ENCODE data around the gene FAF2. TPM values are rescaled to one million over a fixed set of nuclear protein-coding genes. Genes with fewer than 3 reads are reported as not detected.

Gene FAF2
- total RNA-seq, 4 donors from 2014 or later, result 14.0 to 20.7 (median 14.7) TPM

- intact Hi-C loops (cut with DNase I; ENCODE audit: low total_unique reads), result no loop called here
- no peak for DNase-seq
- Histone ChIP-seq H3K4me3 (no peak overlapping the region), H3K4me1 (peaks cover 16 to 20% of the 10 kb centered on the region in 2 donors), H3K27me3 (no peaks in the 10 kb centered on the region), H3K36me3 (peaks cover 0 to 45% of the 10 kb centered on the region in 2 donors), H3K9me3 (no peaks in the 10 kb centered on the region), H3K27ac (no peak overlapping the region)
- in situ Hi-C loops (cut with MboI; ENCODE audit: low sequenced_read_pairs in 4 of 4), result loop anchor here in 2 of 4 donors (25.0 kb wide), 3 partner anchors 92 to 483 kb away; partner anchors contain the start of genes CLTB (in 1 of the 2), FAF2 (in 1 of the 2), UIMC1 (in 1 of the 2) and ZNF346 (in 1 of the 2)
- TF ChIP-seq CTCF (IDR thresholded peaks at IDR 0.05 in 4 of 5, conservative IDR thresholded peaks at IDR 0.05 in 1 of 5) (no peak), POLR2A (IDR thresholded peaks at IDR 0.05) (no peak)
- ATAC-seq, result no peak
Observed at GRCh38 chr5:176529116-176529740, 81.0 kb downstream of the FAF2 start.

- Histone ChIP-seq H3K36me3 (peaks cover 0 to 45% of the 10 kb centered on the region in 2 donors), H3K4me1 (peaks cover 22 to 25% of the 10 kb centered on the region in 2 donors), H3K9me3 (no peaks in the 10 kb centered on the region), H3K4me3 (no peak overlapping the region), H3K27me3 (no peaks in the 10 kb centered on the region), H3K27ac (no peak overlapping the region)
- intact Hi-C loops (cut with DNase I; ENCODE audit: low total_unique reads) (no loop called here), in situ Hi-C loops (cut with MboI; ENCODE audit: low sequenced_read_pairs in 4 of 4) (loop anchor here in 3 of 4 donors (10.0 to 25.0 kb wide), 4 partner anchors 92 to 483 kb away; partner anchors contain the start of genes UIMC1 (in 2 of the 3), CLTB (in 1 of the 3), FAF2 (in 1 of the 3) and ZNF346 (in 1 of the 3))
- DNase-seq, result no peak
- TF ChIP-seq CTCF (IDR thresholded peaks at IDR 0.05 in 4 of 5, conservative IDR thresholded peaks at IDR 0.05 in 1 of 5), result no peak
- no peak for TF ChIP-seq POLR2A (IDR thresholded peaks at IDR 0.05)
- ATAC-seq, result no peak
Observed at GRCh38 chr5:176529741-176530141, 81.6 kb downstream of the FAF2 start.

- intact Hi-C loops (cut with DNase I; ENCODE audit: low total_unique reads), result no loop called here
- no peaks in the 10 kb centered on the region for H3K27me3 ChIP-seq
- H3K4me3 ChIP-seq, result no peak overlapping the region
- no peak overlapping the region for H3K27ac ChIP-seq
- ATAC-seq (no peak), DNase-seq (no peak)
- TF ChIP-seq CTCF (IDR thresholded peaks at IDR 0.05 in 4 of 5, conservative IDR thresholded peaks at IDR 0.05 in 1 of 5), result no peak
- no peak for TF ChIP-seq POLR2A (IDR thresholded peaks at IDR 0.05)
- in situ Hi-C loops (cut with MboI; ENCODE audit: low sequenced_read_pairs in 4 of 4), result loop anchor here in 3 of 4 donors (10.0 to 25.0 kb wide), 4 partner anchors 93 to 482 kb away; partner anchors contain the start of genes UIMC1 (in 2 of the 3), CLTB (in 1 of the 3), FAF2 (in 1 of the 3) and ZNF346 (in 1 of the 3)
- peaks cover 29 to 33% of the 10 kb centered on the region in 2 donors for H3K4me1 ChIP-seq
- H3K36me3 ChIP-seq, result peaks cover 0 to 45% of the 10 kb centered on the region in 2 donors
- no peaks in the 10 kb centered on the region for H3K9me3 ChIP-seq
Observed at GRCh38 chr5:176530393-176530982, 82.3 kb downstream of the FAF2 start.

GRCh38 chr5:176530983-176531901 is 83.1 kb downstream of the FAF2 start:
- H3K36me3 ChIP-seq, result peaks cover 0 to 45% of the 10 kb centered on the region in 2 donors
- TF ChIP-seq POLR2A (IDR thresholded peaks at IDR 0.05), result no peak
- TF ChIP-seq CTCF (IDR thresholded peaks at IDR 0.05 in 4 of 5, conservative IDR thresholded peaks at IDR 0.05 in 1 of 5), result no peak
- intact Hi-C loops (cut with DNase I; ENCODE audit: low total_unique reads) (no loop called here), in situ Hi-C loops (cut with MboI; ENCODE audit: low sequenced_read_pairs in 4 of 4) (loop anchor here in 3 of 4 donors (10.0 to 25.0 kb wide), 4 partner anchors 94 to 481 kb away; partner anchors contain the start of genes UIMC1 (in 2 of the 3), CLTB (in 1 of the 3), FAF2 (in 1 of the 3) and ZNF346 (in 1 of the 3))
- no peaks in the 10 kb centered on the region for H3K9me3 ChIP-seq
- H3K4me3 ChIP-seq, result no peak overlapping the region
- peaks cover 30 to 40% of the 10 kb centered on the region in 2 donors for H3K4me1 ChIP-seq
- no peaks in the 10 kb centered on the region for H3K27me3 ChIP-seq
- H3K27ac ChIP-seq, result no peak overlapping the region
- DNase-seq, result no peak
- no peak for ATAC-seq
